ENCODE results near the gene SIDT1.

SIDT1 gene

GRCh38 chr3:113531826-113532697, at the start of gene SIDT1:
Gene SIDT1, plus strand, starts transcription at chr3:113532555. Its CDS starts 467 bp downstream, at chr3:113533022.
- DNase-seq (ENCODE audit: low spot score in 2 of 2) (peak; percentile 45 to 71), ATAC-seq (ENCODE audit: low read depth) (peak; percentile 84)
- Mint-ChIP-seq H3K4me3 (peak within 1 kb of the TSS; percentile 99), H3K4me1 (peaks cover 27% of the 10 kb centered on the region), H3K27me3 (no peaks in the 10 kb centered on the region), H3K9me3 (no peaks in the 10 kb centered on the region), H3K27ac (peak within 1 kb of the TSS; percentile 97), H3K36me3 (peaks cover 13% of the 10 kb centered on the region)

- peaks cover 3% of the 10 kb centered on the region for H3K4me1 Mint-ChIP-seq
- no peak overlapping the region for H3K4me3 Mint-ChIP-seq
- H3K9me3 Mint-ChIP-seq = no peaks in the 10 kb centered on the region
- H3K27ac Mint-ChIP-seq = no peak overlapping the region
- no peak for DNase-seq (ENCODE audit: low spot score in 2 of 2)
- ATAC-seq (ENCODE audit: low read depth) = no peak
- no peaks in the 10 kb centered on the region for H3K27me3 Mint-ChIP-seq
- H3K36me3 Mint-ChIP-seq = peaks cover 21% of the 10 kb centered on the region
These were observed 47.2 kb upstream of the SIDT1 start for GRCh38 chr3:113485161-113485609.

GRCh38 chr3:113495035-113495434, 37.3 kb upstream of the SIDT1 start:
- H3K9me3 Mint-ChIP-seq = no peaks in the 10 kb centered on the region
- peaks cover 15% of the 10 kb centered on the region for H3K36me3 Mint-ChIP-seq
- H3K27me3 Mint-ChIP-seq = no peaks in the 10 kb centered on the region
- ATAC-seq (ENCODE audit: low read depth) (peak; percentile 68), DNase-seq (ENCODE audit: low spot score in 2 of 2) (peak in 1 of 2 donors; percentile 23)
- no peak overlapping the region for H3K27ac Mint-ChIP-seq
- H3K4me3 Mint-ChIP-seq = no peak overlapping the region
- H3K4me1 Mint-ChIP-seq = no peaks in the 10 kb centered on the region

- DNase-seq (ENCODE audit: low spot score in 2 of 2) (no peak), ATAC-seq (ENCODE audit: low read depth) (no peak)
- no peaks in the 10 kb centered on the region for H3K27me3 Mint-ChIP-seq
- H3K27ac Mint-ChIP-seq = no peak overlapping the region
- no peaks in the 10 kb centered on the region for H3K9me3 Mint-ChIP-seq
- no peaks in the 10 kb centered on the region for H3K4me1 Mint-ChIP-seq
- H3K36me3 Mint-ChIP-seq = peaks cover 8% of the 10 kb centered on the region
- H3K4me3 Mint-ChIP-seq = no peak overlapping the region
These were observed 35.4 kb upstream of the SIDT1 start for GRCh38 chr3:113496924-113497323.

- ATAC-seq (ENCODE audit: low read depth) (no peak), DNase-seq (ENCODE audit: low spot score in 2 of 2) (no peak)
- Mint-ChIP-seq H3K9me3 (no peaks in the 10 kb centered on the region), H3K36me3 (peaks cover 6% of the 10 kb centered on the region), H3K4me1 (no peaks in the 10 kb centered on the region), H3K27me3 (no peaks in the 10 kb centered on the region), H3K27ac (no peak overlapping the region), H3K4me3 (no peak overlapping the region)
These were observed 33.9 kb upstream of the SIDT1 start for GRCh38 chr3:113498221-113499005.

- Mint-ChIP-seq H3K27ac (no peak overlapping the region), H3K36me3 (peaks cover 6% of the 10 kb centered on the region), H3K4me3 (no peak overlapping the region), H3K27me3 (no peaks in the 10 kb centered on the region), H3K4me1 (no peaks in the 10 kb centered on the region), H3K9me3 (no peaks in the 10 kb centered on the region)
- ATAC-seq (ENCODE audit: low read depth) (no peak), DNase-seq (ENCODE audit: low spot score in 2 of 2) (no peak)
These were observed 33.3 kb upstream of the SIDT1 start for GRCh38 chr3:113499081-113499480.

- Mint-ChIP-seq H3K4me3 (no peak overlapping the region), H3K36me3 (peaks cover 15% of the 10 kb centered on the region), H3K27me3 (no peaks in the 10 kb centered on the region), H3K4me1 (no peaks in the 10 kb centered on the region), H3K9me3 (no peaks in the 10 kb centered on the region), H3K27ac (no peak overlapping the region)
- peak; percentile 19 for ATAC-seq (ENCODE audit: low read depth)
- DNase-seq (ENCODE audit: low spot score in 2 of 2) = no peak
These were observed 30.8 kb upstream of the SIDT1 start for GRCh38 chr3:113501597-113501996.

- DNase-seq (ENCODE audit: low spot score in 2 of 2) (no peak), ATAC-seq (ENCODE audit: low read depth) (no peak)
- no peaks in the 10 kb centered on the region for H3K4me1 Mint-ChIP-seq
- peaks cover 14% of the 10 kb centered on the region for H3K36me3 Mint-ChIP-seq
- no peak overlapping the region for H3K27ac Mint-ChIP-seq
- no peaks in the 10 kb centered on the region for H3K9me3 Mint-ChIP-seq
- H3K27me3 Mint-ChIP-seq = no peaks in the 10 kb centered on the region
- H3K4me3 Mint-ChIP-seq = no peak overlapping the region
These were observed 26.5 kb upstream of the SIDT1 start for GRCh38 chr3:113505867-113506266.

- ATAC-seq (ENCODE audit: low read depth) (no peak), DNase-seq (ENCODE audit: low spot score in 2 of 2) (no peak)
- peaks cover 3% of the 10 kb centered on the region for H3K4me1 Mint-ChIP-seq
- H3K27ac Mint-ChIP-seq = no peak overlapping the region
- H3K27me3 Mint-ChIP-seq = no peaks in the 10 kb centered on the region
- H3K36me3 Mint-ChIP-seq = peaks cover 15% of the 10 kb centered on the region
- no peak overlapping the region for H3K4me3 Mint-ChIP-seq
- no peaks in the 10 kb centered on the region for H3K9me3 Mint-ChIP-seq
These were observed 24.8 kb upstream of the SIDT1 start for GRCh38 chr3:113507501-113508067.

GRCh38 chr3:113508966-113509365, 23.4 kb upstream of the SIDT1 start:
- peaks cover 3% of the 10 kb centered on the region for H3K4me1 Mint-ChIP-seq
- DNase-seq (ENCODE audit: low spot score in 2 of 2) (no peak), ATAC-seq (ENCODE audit: low read depth) (no peak)
- H3K27me3 Mint-ChIP-seq = no peaks in the 10 kb centered on the region
- H3K27ac Mint-ChIP-seq = no peak overlapping the region
- H3K4me3 Mint-ChIP-seq = no peak overlapping the region
- H3K9me3 Mint-ChIP-seq = no peaks in the 10 kb centered on the region
- H3K36me3 Mint-ChIP-seq = peaks cover 15% of the 10 kb centered on the region

- ATAC-seq (ENCODE audit: low read depth) (no peak), DNase-seq (ENCODE audit: low spot score in 2 of 2) (no peak)
- Mint-ChIP-seq H3K36me3 (peaks cover 6% of the 10 kb centered on the region), H3K4me3 (no peak overlapping the region), H3K27ac (no peak overlapping the region), H3K4me1 (peaks cover 5% of the 10 kb centered on the region), H3K27me3 (peaks cover 6% of the 10 kb centered on the region), H3K9me3 (no peaks in the 10 kb centered on the region)
These were observed 18.0 kb upstream of the SIDT1 start for GRCh38 chr3:113514265-113514769.

GRCh38 chr3:113516115-113516505, 16.2 kb upstream of the SIDT1 start:
- H3K27me3 Mint-ChIP-seq = peaks cover 6% of the 10 kb centered on the region
- DNase-seq (ENCODE audit: low spot score in 2 of 2) (no peak), ATAC-seq (ENCODE audit: low read depth) (no peak)
- H3K4me3 Mint-ChIP-seq = no peak overlapping the region
- peaks cover 5% of the 10 kb centered on the region for H3K4me1 Mint-ChIP-seq
- H3K9me3 Mint-ChIP-seq = no peaks in the 10 kb centered on the region
- H3K36me3 Mint-ChIP-seq = peaks cover 2% of the 10 kb centered on the region
- no peak overlapping the region for H3K27ac Mint-ChIP-seq

GRCh38 chr3:113521981-113522380, 10.4 kb upstream of the SIDT1 start:
- ATAC-seq (ENCODE audit: low read depth) (no peak), DNase-seq (ENCODE audit: low spot score in 2 of 2) (no peak)
- H3K4me3 Mint-ChIP-seq = no peak overlapping the region
- H3K27me3 Mint-ChIP-seq = peaks cover 4% of the 10 kb centered on the region
- no peak overlapping the region for H3K27ac Mint-ChIP-seq
- no peaks in the 10 kb centered on the region for H3K9me3 Mint-ChIP-seq
- no peaks in the 10 kb centered on the region for H3K4me1 Mint-ChIP-seq
- H3K36me3 Mint-ChIP-seq = no peaks in the 10 kb centered on the region

- Mint-ChIP-seq H3K27me3 (peaks cover 4% of the 10 kb centered on the region), H3K36me3 (no peaks in the 10 kb centered on the region), H3K27ac (no peak overlapping the region), H3K4me3 (no peak overlapping the region), H3K4me1 (no peaks in the 10 kb centered on the region), H3K9me3 (no peaks in the 10 kb centered on the region)
- ATAC-seq (ENCODE audit: low read depth) = no peak
- DNase-seq (ENCODE audit: low spot score in 2 of 2) = no peak
These were observed 9.1 kb upstream of the SIDT1 start for GRCh38 chr3:113523241-113523640.
